Smooth muscle cell of trachea (primary cell): Measurements from ENCODE around the gene SMIM27. TPM values are rescaled to one million over a fixed set of nuclear protein-coding genes. Genes with fewer than 3 reads are reported as not detected.

ENCODE experiments used
- total RNA-seq: library from RNA; depleted of rRNA; stranded (reverse); fragments of >200 nt; gene quantifications from 2 replicates; pipeline ENCODE4 v1.2.1, GENCODE V29; 2014

Gene SMIM27, protein sequence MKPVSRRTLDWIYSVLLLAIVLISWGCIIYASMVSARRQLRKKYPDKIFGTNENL
- 1.9 and 2.5 TPM in 2 replicates for total RNA-seq

DNA sequence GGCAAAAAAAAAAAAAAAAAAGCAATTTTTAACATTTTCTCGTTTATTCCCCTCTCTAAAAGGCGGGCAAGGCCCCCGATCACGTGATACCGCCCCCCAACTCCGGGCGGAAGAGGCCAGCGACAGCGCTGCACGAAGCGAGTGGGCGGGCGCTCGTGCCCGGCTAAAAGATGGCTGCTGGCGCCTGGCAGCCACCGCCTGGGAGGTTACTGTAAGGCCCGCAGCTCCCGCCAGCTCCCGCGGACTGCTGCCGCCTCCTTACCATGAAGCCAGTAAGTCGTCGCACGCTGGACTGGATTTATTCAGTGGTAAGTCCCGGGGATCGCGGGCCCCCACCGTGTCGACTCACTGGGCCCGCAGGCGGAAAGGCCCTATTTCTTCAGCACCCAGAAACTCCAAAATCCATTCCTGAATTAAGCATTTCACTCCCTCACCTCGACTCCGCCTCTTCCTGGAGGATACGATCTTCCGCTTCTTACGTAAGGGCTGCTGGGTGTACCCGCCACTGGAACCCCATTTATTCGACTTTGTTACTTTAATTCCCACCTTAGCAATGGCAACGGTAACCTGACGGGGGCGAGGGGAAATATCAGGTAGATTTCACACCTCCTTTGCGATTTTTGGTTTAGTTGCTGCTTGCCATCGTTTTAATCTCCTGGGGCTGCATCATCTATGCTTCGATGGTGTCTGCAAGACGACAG, at the start of gene SMIM27, which contains the start of gene TOPORS:
TSS of gene SMIM27 (plus strand) at position 156 of the 701 bp plus-strand sequence. CDS start at position 264, 108 bp downstream.
TSS of gene TOPORS (minus strand) at position 415 of the 701 bp plus-strand sequence. CDS start at position 265, 150 bp downstream.

DNA sequence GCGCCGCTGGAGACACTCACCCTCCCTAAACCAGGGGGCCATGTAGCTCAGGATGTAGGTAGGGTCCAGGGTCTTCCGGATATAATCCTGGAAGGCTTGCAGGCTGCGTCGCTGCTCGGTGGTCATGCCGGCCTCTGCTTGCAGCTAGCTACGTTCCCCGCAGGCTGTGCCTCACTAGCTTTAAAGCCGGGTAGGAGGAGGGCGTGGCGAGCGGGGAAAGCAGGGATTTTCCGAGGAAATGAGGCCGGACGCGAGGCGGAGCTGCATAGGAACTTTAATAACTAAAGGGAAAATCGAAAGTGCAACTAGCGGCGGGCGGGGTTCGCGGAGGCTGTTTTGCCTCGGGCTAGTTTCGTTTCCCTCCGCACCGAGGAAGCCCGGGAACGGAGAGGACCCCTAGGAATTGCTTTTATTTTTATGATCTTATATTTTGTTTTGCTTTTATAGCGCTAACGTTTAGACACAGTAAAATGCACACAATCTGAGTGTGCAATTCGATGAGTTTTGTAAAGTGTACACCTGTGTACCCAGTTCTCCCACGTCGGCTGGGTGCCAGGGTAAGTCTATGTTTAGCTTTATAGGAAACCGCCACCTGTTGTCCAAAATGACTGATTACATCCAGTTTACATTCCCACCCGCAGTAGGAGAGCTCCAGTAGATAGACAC, 26.0 kb upstream of the SMIM27 start, which contains the start of gene RIGI:
TSS of gene RIGI (minus strand) at position 156 of the 666 bp plus-strand sequence. CDS start at position 126, 30 bp downstream.

DNA sequence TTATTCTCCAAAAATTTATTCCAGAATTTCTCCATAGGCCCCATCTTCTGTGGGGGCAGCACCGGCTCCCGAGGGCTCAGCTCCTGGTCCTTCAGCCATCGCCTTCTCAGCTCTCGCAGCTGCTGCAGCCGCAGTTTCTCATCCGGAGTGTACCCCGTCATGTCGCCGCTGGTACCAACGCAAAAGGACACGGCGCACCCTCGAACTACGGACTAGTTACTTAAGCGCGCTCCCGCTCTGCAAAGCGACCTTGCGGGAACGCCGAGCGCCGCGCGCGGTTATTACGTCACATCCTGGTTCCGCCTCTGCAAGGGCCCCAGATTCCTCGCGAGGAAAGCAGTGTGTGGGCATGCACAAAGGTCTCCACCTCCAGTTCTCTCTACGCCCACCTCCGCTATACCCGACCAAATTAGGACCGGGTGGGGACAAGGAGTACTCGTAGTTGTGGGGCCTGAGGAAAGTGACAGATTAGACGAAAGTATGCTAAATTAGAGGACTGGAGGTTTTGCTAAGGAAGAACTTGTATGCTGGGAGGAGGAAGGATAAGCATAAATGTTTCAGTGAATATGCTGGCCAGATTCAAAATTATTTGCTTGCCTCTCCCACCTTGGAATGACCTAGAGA, 20.9 kb downstream of the SMIM27 start, which contains the start of gene NDUFB6:
TSS of gene NDUFB6 (minus strand) at position 260 of the 624 bp plus-strand sequence. CDS start at position 161, 99 bp downstream.

Other genes with a start within 250 kb of the SMIM27 start
- 68.4 and 109 TPM in 2 replicates for gene ACO1, start 167.7 kb upstream of the SMIM27 start, total RNA-seq
- 9.4 and 10.0 TPM in 2 replicates for gene RIGI, start 26.1 kb upstream of the SMIM27 start, total RNA-seq
- gene TOPORS, start 259 bp downstream of the SMIM27 start, total RNA-seq: 24.5 and 35.5 TPM in 2 replicates
- gene NDUFB6, start 20.8 kb downstream of the SMIM27 start, total RNA-seq: 22.8 and 90.6 TPM in 2 replicates
- under 0.01 TPM in 2 replicates for gene TAF1L, start 83.3 kb downstream of the SMIM27 start, total RNA-seq
- gene TMEM215, start 231.2 kb downstream of the SMIM27 start, total RNA-seq: not detected in 2 replicates